Right lobe of liver (tissue), 6 donors: Measurements from ENCODE around the gene ZDHHC12. TPM values are rescaled to one million over a fixed set of nuclear protein-coding genes. Genes with fewer than 3 reads are reported as not detected.

Experiments used
- ATAC-seq, 4 donors: fragments of 200-7000 bp; cut with Tn5 transposase; one replicate each; pipeline ENCODE4 v1.9.1; 2020; ENCODE audit warnings: mild to moderate bottlenecking in 4 of 4, moderate library complexity in 4 of 4
- DNase-seq, 3 donors: peaks; one replicate each; pipeline ENCODE4 v3.0.0-alpha.2; 2020
- H3K27ac ChIP-seq, 3 donors: fragments of 200-600 bp; one replicate each; pipeline ENCODE4 v1.8.0; 2022
- H3K27me3 ChIP-seq, 2 donors: fragments of 200-600 bp; one replicate each; pipeline ENCODE4 v1.8.0; 2022
- H3K36me3 ChIP-seq, 4 donors: fragments of 200-600 bp; sonication (generic) in 1 of 4; one replicate each; pipeline versions ENCODE4 v1.5.1 to v1.8.0; 2017 to 2022; ENCODE audit warnings: control low read depth in 1 of 4
- H3K4me1 ChIP-seq, 4 donors: fragments of 200-600 bp; sonication (generic) in 1 of 4; one replicate each; pipeline versions ENCODE4 v1.5.1 to v1.8.0; 2017 to 2022; ENCODE audit warnings: control low read depth in 1 of 4
- H3K4me3 ChIP-seq, 3 donors: fragments of 200-600 bp; one replicate each; pipeline ENCODE4 v1.8.0; 2022
- H3K9me3 ChIP-seq, 4 donors: fragments of 200-600 bp; sonication (generic) in 1 of 4; one replicate each; pipeline versions ENCODE4 v1.5.1 to v1.8.0; 2017 to 2022; ENCODE audit warnings: control low read depth in 1 of 4
- POLR2A ChIP-seq: fragments of 450-650 bp; IDR thresholded peaks from one replicate; pipeline ENCODE4 v1.6.1; 2017; ENCODE audit warnings: antibody characterized with exemption, mild to moderate bottlenecking
- WGBS: methylation state at CpG from one replicate; pipeline ENCODE4 v1.1.6; 2018; ENCODE audit warnings: low coverage, low lambda C conversion rate; ENCODE audit not compliant: insufficient coverage; ENCODE audit errors: missing lambda C conversion rate; 5-methylcytosine and 5-hydroxymethylcytosine counted together
- intact Hi-C, 2 donors: fragments of 100-400 bp; cut with DNase I; formaldehyde crosslinking; loops; one replicate each; pipeline versions ENCODE4 v1.11.2 to v1.14.1; 2022
- total RNA-seq, 6 experiments: library from RNA; depleted of rRNA in 2 of 6; stranded (reverse); fragments of >200 nt in 2 of 6; fragmentation: NEBNext Ultra II Directional in 3 of 6; extraction: Animal tissue kit (Norgen Biotek cat#: 25700) in 3 of 6; gene quantifications; one replicate each; pipeline versions ENCODE4 v1.1.0 to v1.2.4, GENCODE V29; 2016 to 2023
- TF ChIP-seq, protein P1 (sequence below), 4 donors: fragments of 200-600 bp in 3 of 4; fragments of 450-650 bp in 1 of 4; IDR thresholded peaks; one replicate each; pipeline versions ENCODE4 v1.5.1 to v1.8.0; 2016 to 2022; ENCODE audit warnings: antibody characterized with exemption in 4 of 4, mild to moderate bottlenecking in 2 of 4
- donor health status: DM: no; HTN: yes; CAD: no.
- donor health status: DM: no; HTN: no; CAD: no.
- donor health status: DM: no; HTN: no; CAD: no.
- donor health status: DM: no; HTN: yes; CAD: no.
- donor health status: DM: no; HTN: yes; CAD: no.

The ZDHHC12 gene
- total RNA-seq, 6 experiments from 2014 or later, result 14.1 to 46.1 (median 22.7) TPM

DNA sequence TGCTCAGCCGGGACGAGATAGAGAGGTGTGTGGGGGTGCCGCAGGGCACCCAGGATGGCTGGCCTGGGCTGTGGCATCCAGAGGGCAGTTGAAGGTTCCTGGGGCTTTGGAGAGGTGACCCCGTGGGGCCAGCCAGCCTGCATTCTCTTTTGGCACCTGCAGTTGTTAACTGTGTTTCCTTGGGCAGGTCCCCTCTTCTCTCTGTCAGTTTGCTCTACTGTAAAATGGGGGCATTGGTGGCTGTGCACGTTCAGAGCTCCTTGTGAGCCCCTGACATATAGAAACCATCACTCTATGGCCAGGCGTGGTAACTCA is 8.5 kb downstream of the ZDHHC12 start:
- Histone ChIP-seq H3K4me1 (no peaks in the 10 kb centered on the region), H3K4me3 (no peak overlapping the region), H3K9me3 (no peaks in the 10 kb centered on the region), H3K27ac (no peak overlapping the region), H3K27me3 (no peaks in the 10 kb centered on the region), H3K36me3 (no peaks in the 10 kb centered on the region)
- ATAC-seq (no peak), DNase-seq (peak in 2 of 3 donors; percentile 4 to 7)
- TF ChIP-seq, protein P1, sequence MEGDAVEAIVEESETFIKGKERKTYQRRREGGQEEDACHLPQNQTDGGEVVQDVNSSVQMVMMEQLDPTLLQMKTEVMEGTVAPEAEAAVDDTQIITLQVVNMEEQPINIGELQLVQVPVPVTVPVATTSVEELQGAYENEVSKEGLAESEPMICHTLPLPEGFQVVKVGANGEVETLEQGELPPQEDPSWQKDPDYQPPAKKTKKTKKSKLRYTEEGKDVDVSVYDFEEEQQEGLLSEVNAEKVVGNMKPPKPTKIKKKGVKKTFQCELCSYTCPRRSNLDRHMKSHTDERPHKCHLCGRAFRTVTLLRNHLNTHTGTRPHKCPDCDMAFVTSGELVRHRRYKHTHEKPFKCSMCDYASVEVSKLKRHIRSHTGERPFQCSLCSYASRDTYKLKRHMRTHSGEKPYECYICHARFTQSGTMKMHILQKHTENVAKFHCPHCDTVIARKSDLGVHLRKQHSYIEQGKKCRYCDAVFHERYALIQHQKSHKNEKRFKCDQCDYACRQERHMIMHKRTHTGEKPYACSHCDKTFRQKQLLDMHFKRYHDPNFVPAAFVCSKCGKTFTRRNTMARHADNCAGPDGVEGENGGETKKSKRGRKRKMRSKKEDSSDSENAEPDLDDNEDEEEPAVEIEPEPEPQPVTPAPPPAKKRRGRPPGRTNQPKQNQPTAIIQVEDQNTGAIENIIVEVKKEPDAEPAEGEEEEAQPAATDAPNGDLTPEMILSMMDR (IDR thresholded peaks at IDR 0.05), result no peak
- no peak for TF ChIP-seq POLR2A
- 100% methylated on average over 1 of the region's 6 CpGs for WGBS
- intact Hi-C loops, result no loop called here

DNA sequence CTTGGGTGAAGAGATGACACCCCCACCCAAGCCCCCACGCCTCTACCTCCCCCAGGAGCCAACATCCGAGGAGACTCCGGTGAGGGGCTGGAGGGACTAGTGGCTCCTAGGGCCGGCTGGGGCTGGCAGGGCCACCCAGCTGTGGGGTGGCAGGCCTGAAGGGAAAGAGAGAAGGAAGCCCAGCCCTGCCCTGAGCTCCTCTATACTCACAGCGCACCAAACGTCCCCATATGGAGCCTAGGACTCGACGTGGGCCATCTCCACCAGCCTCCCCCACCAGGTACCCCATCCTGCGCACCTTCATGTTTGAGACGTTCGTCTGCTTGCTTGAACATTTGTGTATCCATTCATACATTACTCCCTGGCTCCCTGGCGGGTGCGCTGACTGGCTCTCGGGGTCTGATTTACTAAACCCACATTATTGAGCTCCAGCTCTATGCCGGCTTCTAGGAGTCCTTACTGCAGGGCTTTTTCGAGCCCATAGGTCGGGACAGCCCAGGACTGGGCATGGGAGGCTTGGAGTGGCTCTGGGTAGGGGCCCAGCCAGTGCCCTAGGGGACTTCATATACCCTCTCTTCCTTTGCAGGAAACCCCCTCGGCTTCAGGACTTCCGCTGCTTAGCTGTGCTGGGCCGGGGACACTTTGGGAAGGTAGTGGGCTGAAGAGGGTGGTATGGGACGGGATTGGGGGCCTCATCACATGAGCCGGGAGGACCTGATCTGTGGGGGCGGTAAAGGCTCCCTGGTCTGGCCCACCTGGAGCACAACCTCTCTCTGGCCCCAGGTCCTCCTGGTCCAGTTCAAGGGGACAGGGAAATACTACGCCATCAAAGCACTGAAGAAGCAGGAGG is 9.1 kb downstream of the ZDHHC12 start:
- DNase-seq (peak; percentile 9 to 36 (median 23)), ATAC-seq (no peak)

DNA sequence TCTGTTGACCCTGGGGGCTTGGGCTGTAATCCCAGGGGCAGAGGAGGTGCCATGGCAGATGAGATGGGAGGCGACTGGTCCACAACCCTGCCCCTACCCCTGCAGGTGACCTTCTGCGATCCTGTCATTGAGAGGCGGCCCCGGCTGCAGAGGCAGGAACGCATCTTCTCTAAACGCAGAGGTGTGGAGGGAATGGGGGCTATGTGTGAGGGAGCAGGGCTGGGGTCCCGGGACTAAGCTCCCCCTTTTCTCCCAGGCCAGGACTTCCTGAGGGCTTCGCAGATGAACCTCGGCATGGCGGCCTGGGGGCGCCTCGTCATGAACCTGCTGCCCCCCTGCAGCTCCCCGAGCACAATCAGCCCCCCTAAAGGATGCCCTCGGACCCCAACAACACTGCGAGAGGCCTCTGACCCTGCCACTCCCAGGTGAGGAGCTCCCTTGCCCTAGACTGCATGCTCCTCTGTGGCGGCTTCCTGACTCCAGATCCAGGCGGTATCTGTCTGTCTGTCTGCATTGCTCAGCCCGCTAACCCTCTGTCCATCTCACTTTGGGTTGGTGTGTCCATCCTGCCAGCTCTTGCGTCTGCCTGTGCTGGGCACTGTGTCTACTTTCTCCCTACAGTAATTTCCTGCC is 9.9 kb downstream of the ZDHHC12 start:
- H3K36me3 ChIP-seq, result no peaks in the 10 kb centered on the region
- no peaks in the 10 kb centered on the region for H3K9me3 ChIP-seq
- H3K27me3 ChIP-seq, result no peaks in the 10 kb centered on the region
- no peak overlapping the region for H3K4me3 ChIP-seq
- intact Hi-C loops, result no loop called here
- DNase-seq (peak in 2 of 3 donors; percentile 33 to 41), ATAC-seq (no peak)
- TF ChIP-seq POLR2A, result no peak
- TF ChIP-seq, protein P1 (IDR thresholded peaks at IDR 0.05), result no peak
- H3K27ac ChIP-seq, result no peak overlapping the region
- no peaks in the 10 kb centered on the region for H3K4me1 ChIP-seq
- WGBS, result 100% methylated on average over 1 of the region's 19 CpGs

More for the DNA sequence above, 9.1 kb downstream of the ZDHHC12 start:
- no peaks in the 10 kb centered on the region for H3K9me3 ChIP-seq
- intact Hi-C loops, result no loop called here
- no peak overlapping the region for H3K27ac ChIP-seq
- no peaks in the 10 kb centered on the region for H3K27me3 ChIP-seq
- H3K4me3 ChIP-seq, result no peak overlapping the region
- TF ChIP-seq, protein P1 (IDR thresholded peaks at IDR 0.05), result no peak
- 94% methylated on average over 9 of the region's 24 CpGs for WGBS
- H3K36me3 ChIP-seq, result no peaks in the 10 kb centered on the region
- H3K4me1 ChIP-seq, result no peaks in the 10 kb centered on the region

DNA sequence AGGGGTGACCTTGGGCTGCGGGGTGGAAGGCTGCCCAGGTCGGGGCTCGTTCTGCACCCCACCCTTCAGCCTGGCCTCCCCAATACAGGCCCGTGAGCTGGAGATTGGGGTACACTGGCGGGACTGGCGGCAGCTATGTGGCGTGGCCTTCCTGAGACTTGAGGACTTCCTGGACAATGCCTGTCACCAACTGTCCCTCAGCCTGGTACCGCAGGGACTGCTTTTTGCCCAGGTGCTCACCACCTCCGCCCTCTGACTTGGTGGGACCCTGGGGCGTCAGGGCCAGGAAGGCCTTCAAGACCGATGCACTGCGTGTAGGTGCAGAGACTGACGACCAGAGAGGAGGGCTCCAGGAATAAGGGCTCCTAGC is 10.5 kb downstream of the ZDHHC12 start:
- Histone ChIP-seq H3K9me3 (no peaks in the 10 kb centered on the region), H3K27me3 (no peaks in the 10 kb centered on the region), H3K4me1 (no peaks in the 10 kb centered on the region), H3K4me3 (no peak overlapping the region), H3K27ac (no peak overlapping the region), H3K36me3 (no peaks in the 10 kb centered on the region)
- no peak for TF ChIP-seq POLR2A
- ATAC-seq (peak in 1 of 4 donors; percentile 17), DNase-seq (peak in 1 of 3 donors; percentile 38)
- intact Hi-C loops, result no loop called here
- WGBS, result 60% methylated on average over 1 of the region's 13 CpGs
